ENCODE results near the gene LRRC75A.

Gene LRRC75A

DNA sequence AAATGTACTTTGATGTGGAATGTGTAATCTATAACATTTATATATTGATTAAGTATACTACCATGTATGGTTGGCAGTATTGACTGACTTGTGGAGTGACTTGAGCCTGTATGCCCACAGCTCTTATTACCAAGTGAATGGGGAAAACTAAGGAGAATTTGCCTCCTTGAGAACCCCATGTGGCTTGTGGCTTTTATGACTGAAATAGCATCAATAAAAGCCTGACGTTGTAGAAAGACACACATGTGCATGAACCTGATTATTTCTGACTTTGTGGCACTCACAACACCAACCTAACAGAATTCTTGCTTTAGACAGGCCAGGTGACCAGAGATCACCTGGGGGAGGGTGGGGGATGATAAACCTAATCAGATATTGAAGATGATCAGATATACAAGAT lies 2.1 kb upstream of the LRRC75A start:
- DNase-seq (ENCODE audit: low spot score) (no peak), FAIRE-seq (no peak)

DNA sequence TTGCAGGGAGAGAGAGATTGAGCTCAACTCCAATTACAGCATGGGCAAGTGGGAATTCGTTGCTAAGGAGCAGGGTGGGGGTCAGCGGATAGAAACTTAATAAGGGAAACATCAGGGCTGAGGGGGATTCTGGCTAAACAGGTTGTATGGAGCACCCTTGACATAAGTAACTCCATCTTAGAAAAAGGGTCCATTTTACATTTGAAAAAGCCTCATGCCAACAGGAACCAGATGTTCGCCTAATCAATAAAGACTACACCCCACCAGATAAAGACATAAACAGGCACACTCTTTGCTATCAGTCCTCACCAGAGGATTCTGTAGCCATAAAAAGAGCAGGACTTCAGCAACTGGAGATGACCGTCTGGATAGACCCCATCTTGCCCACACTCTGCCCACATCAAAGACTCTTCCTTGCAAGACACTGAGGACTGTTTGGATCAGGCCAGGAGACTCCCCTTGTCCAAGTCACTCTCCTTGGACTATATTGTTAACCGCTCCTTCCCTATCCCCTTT lies 1.6 kb upstream of the LRRC75A start:
- FAIRE-seq (no peak), DNase-seq (ENCODE audit: low spot score) (no peak)

DNA sequence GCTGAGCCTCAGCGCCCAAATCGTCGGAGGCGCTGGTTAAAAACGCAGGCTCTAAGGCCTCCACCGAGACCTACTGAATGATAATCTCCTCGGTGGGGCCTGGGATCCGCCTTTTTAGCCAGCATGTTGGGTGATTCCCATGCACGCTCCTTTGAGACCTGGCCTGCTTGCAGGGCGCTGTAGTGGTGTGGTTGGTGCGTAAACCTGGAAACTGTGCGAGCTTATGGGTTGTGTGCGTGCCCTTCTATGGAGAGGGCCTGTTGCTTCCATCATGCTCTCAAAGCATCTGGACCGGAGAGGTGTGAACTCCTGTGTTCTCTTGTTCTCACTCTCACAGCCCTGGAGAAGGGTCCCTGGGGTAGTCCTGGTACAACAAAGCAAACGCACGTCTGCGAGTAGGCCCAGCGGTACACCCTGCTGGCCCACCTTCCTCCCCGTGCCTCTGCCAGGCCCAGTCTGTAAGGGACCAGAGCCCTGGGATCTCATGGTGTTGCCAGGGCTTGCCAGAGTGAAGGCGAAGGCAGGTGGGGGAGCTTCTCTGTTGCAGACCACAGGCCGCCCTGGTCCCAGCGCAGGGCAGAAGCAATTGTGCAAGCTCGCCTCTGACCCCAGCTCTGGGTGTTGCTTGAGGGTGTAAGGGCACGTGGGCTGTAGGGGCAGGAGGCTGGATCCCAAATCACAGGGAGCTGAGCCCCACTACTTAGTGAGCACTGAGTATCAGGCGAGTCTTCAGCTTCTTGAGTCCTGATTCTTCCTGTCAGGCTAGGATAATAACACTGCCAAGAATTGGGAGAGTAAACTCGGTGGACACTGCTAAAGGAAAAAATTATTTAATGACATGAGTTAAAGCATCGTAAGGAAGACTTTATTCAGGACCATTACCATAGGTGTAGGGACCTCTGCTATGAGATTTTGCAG lies 879 bp upstream of the LRRC75A start:
- no peak for FAIRE-seq
- no peak for DNase-seq (ENCODE audit: low spot score)

DNA sequence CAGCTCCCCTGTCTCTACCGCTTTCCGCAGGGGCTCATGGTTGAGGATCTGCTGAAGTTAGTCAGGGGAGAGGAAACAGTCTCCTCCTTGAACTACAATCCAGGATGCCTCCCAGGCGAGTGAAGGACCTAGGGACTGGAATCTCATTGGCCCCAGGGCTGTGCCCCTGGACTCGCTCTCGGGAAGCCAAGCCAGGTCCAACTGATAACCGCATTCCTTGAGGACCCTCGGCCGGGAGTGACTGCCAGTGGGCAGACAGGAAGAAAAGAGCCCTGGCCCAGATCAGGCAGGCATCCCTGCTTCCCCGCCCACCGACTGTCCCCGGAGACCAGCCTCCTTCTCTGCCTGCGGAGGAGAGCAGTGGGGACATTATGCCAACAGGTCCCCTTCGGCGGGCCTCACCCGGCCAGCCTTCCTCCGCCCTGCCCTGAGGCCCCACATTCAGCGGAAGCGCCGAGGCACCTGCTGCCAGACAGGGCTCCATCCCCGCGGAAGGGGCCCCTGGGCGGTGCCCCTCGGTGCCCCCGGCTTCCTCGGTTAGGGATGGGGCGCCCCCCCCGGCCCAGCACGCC lies 776 bp downstream of the LRRC75A start:
- no peak for FAIRE-seq
- DNase-seq (ENCODE audit: low spot score) = no peak

DNA sequence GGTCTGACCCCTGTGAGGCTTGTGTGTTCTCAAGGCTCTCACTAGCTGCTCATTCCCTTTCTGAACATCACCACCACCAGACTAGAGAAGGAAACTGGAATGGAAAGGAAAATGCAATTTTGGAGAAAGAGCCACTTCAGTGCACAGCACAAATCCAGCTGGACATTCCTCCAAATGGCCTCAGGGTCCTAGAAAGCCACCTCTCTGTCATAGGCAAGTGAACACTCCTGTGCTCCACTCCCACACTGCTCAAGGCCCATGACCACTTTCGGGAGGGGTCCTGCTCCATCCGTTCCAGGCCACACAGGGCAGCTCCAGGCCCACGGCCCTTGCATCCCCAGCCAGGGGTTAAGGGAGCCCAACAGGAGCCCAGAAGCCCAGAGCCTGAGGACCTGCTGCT lies 2.6 kb downstream of the LRRC75A start:
- no peak for FAIRE-seq
- DNase-seq (ENCODE audit: low spot score) = no peak

DNA sequence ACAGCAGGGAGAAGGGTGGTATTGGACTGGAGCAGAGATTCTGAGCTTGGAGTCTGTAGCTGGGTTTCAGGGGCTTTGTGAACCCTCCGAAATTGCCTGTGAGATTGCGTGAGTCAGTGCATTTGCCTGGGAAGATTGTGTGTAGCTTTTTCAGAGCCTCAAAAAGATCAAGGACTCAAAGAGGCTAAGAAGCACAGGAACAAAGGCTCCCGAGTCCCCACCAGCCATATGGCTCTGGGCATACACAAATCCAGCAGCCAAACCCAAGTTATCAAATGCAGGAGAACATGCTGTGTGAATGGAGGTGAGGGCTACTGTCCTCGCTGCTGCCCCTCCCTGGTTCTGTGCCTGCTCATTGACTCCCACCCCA lies 3.0 kb downstream of the LRRC75A start:
- no peak for DNase-seq (ENCODE audit: low spot score)
- FAIRE-seq = no peak

DNA sequence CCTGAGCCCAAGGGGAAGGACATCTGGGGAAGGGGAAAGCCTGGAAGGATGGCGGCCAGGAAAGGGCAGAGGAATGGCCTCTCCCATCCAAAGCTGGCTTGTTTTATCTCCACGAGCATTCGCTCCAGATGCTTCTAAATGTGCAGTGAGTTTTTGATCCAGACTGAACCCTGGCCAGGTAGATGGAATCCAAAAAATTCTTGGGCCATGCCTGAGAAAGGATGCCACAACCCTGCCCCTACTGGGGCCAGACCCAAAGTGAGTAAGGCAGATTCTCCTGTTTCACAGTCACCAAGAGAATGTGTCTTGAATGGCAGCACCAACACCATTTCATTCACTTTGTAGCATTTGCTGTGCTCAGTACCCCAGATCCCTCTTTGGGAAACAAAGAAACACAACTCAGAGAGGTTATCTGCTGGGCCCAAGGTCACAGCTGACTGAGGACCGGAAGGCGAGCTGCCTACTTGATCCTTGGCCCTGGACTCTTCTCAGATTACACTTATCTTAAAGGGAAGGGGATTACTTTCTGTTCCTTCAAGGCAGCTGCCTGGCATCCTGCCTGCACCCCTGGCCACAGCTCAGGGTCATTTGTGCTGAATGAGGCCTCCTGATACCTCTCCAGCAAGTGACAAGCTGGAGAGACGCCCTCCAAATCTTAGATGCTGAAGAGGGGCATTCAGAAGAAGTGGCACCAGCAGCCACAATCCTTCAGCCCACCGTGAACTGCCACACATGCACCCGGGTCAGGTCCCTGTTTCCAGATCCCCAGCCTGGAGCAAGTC lies 3.6 kb downstream of the LRRC75A start:
- DNase-seq (ENCODE audit: low spot score) = no peak
- no peak for FAIRE-seq

DNA sequence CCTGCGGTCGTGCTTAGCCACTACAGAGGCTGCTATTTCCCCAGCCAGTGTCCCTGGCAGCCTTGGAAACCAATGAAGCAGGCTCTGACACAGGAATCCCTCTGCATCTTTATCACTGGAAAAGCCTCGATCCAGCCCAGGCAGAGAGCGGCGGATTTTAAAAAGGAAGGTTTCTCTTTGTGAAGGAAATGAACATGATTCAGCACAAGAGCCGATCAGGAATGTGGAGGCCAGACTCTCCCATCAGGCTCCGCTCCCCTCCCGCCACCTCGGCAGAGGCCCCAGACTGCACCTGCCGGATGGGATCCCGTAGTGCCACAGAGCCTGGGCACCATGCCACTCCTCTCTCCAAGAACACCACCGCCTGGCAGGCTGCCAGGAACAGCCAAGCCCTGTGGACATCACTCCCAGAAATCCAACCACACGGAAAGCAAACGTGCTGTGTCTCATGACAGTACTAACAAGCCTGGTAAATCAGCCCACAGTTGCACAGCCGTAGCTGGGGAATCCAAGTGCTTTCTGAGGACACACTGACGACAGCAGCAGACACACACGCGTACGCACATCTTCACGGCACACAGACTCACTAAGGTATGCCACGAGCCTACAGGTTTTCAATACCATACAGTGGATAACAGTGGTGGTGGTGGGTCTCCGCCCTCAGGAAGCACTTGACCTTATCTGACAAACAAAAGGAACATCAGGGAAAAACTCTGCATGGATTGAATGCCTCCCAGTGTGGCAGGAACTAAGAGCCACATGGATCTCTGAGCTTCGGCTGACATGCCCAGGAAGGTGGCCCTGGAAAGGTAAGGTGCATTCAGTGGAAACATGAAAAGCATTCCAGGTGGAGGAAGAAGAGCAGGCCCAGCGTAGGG lies 5.4 kb downstream of the LRRC75A start:
- DNase-seq (ENCODE audit: low spot score) (peak; percentile 84), FAIRE-seq (peak; percentile 82)

DNA sequence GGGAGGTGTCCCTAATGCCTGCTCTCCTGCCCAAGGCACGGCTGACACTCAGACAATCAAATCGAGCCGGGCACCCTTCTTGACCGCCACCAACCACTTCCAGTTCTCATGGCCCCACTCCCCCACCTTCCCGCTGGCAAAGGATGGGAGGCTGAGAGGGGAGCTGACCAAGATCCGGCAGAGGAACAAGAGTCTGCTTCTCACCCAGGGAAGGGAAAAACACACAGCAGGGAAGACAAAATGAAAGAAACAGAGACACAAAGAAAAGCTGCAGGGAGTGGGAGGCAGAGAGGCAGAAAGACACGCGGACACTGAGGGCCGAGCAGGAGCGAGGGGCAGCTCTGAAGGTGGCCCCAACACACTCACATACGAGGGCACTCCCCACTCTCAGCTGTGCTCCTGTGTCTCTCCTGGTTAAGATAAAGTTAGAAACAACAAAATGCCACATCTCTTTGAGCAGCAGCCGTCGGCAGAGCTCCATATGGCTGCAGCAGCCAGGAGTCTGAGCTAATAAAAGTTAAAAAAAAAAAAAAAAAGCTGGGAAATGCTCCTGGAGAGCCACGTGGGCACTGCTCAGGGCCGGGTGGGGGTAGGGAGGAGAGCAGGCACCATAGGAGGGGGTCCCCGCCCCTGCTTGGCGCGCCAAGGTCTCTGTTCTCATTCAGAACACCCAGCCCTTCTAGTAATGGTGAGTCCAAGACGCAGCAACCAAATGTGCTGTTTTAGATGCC lies 7.4 kb downstream of the LRRC75A start:
- no peak for DNase-seq (ENCODE audit: low spot score)
- FAIRE-seq = no peak

DNA sequence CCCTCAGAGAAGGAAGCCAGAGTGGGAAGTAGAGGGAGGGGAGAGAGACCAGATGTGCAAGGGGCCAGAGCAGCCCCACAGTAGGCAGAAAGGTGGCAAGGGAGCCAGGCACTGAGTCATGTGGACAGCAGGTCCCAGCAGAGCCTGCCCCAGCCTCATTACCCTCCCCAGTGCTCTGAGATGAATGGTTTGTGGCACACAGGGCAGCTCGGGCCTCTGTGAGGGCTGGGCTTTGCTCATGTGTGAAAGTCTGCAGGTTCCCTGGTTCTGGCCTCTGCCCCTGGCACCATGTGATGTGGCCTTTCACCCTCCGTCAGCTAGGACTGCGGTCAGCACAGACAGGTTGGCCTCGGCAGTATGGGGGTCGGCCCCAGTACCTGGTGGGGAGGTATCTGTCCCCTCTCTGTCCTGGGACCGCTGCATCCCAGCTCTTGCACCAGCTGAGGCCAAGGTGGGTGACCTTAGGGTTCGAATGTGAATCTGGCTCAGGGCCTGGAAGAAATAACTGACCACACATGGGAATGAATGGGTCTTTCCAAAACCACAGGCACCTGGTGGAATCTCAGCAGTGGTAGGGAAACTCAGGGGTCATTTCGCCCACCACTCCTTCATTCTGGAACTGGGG lies 8.9 kb downstream of the LRRC75A start:
- DNase-seq (ENCODE audit: low spot score) = no peak
- FAIRE-seq = no peak

DNA sequence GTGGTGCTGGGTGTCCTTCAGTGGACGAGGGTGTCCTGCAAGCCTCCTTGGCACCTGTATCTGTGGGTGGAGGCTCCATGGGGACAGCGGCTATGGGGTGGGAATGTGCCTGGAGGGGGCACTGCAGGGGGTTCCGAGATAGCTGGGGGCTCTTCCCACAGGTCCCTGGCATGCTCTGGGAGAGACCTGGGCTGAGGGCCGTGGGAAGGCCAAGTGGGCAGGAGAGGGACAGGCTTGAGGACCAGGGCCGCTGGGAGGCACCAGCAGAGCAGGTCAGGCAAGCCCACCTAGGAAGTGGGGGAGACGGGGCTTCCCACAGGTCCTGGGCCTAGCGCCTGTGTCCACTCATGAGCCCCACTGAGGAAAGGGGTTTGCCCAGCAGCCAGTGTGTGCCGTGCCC lies 9.7 kb downstream of the LRRC75A start:
- DNase-seq (ENCODE audit: low spot score) (no peak), FAIRE-seq (no peak)

DNA sequence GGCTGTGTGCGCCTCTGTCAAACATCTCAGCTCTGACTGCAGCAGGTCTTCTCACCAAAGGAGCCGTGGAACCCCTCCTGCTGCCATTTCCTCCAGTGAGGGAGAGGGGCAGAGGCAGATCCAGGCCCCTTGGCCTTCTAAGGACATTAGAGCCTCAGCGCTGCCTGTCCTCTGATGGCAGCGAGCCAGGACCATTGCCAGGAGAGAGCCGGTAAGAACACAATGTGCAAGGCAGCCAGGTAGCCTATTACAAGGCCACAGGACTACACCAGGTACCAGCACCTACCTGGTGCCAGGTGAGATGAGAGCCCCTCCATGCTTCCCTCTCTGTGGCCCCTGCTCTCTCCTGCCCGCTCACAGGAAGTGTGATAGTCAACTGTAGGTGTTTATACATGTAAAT lies 11.0 kb downstream of the LRRC75A start:
- DNase-seq (ENCODE audit: low spot score) (no peak), FAIRE-seq (no peak)

DNA sequence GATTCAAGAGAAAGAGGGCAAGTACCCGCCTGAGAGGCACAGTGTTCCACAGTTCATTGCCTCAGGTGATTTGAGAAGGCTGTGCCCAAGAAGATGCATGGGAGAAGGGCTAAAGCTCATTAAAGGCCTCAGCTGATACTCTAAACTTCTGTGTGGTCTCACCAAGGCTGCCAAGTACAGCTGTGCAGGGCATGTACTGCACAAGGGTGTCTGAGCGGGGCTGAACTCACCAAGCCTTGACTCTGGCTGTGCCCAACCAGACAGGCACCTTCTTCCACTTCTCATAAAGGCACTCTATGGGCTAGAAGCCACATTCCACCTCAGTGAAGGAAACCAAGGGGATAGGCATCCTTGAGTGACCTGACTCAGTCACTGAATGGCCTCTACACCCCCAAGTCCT lies 12.7 kb downstream of the LRRC75A start:
- DNase-seq (ENCODE audit: low spot score) (no peak), FAIRE-seq (no peak)

DNA sequence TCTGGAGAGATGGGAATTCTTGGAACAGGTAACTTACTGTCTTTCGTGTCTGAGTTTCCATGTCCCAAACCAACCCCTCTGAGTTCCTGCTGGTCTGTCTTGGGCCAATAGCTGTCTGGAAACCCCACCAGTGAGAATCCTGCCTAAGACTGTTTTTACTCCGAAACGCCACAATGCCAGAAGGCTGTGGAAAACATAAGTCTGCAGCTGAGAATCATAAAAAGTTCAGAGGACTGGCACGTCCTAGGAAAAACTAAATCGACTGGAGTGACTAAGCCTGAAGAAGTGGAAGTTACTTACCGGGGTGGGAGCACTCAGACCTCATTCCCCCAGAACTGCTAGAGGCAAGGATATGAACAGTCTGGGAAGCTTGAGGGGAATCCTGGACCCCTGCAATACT lies 13.3 kb downstream of the LRRC75A start:
- no peak for FAIRE-seq

DNA sequence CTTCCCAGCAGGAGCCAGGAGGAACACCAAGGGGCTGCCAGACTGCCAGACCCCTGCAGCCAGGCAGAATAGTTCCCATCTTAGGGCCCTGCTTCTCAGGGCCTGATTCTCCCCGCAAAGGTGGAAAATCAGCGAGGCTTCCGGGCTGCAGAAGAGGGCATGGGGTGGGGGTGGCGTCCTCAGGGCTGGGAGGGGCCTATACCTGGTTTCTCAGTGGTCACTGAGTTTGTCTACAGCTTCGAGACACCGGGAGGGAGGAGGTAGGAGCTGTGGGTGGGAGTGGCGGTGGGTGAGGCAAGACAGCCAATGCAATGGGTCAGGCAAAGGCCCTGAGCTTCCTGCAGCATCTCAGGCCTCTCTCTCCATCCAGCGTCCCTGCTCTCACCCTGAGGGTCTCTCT lies 14.3 kb downstream of the LRRC75A start:
- no peak for FAIRE-seq

More for the DNA sequence above, 13.3 kb downstream of the LRRC75A start:
- DNase-seq (ENCODE audit: low spot score) = no peak

DNA sequence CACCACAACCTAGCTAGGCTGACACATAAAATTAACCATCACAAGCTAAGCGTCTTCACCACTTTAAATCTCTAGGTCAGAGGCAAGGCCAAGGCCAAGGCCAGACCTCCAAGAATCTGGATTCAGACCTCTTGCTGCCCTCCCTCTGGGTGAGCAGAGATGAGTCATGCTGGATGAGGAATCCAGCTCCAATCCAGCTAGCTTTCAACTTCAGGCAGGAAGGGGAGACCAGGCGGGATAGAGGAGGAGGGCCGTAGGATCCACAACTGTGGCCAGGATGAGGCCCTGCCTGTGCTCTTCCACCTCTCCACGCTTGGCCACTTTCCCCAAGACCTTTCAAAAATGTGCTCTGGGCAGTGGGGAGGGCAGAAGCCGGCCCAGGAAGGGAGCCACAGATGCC lies 14.7 kb downstream of the LRRC75A start:
- FAIRE-seq (peak; percentile 92), DNase-seq (ENCODE audit: low spot score) (peak; percentile 85)

More for the DNA sequence above, 14.3 kb downstream of the LRRC75A start:
- no peak for DNase-seq (ENCODE audit: low spot score)

DNA sequence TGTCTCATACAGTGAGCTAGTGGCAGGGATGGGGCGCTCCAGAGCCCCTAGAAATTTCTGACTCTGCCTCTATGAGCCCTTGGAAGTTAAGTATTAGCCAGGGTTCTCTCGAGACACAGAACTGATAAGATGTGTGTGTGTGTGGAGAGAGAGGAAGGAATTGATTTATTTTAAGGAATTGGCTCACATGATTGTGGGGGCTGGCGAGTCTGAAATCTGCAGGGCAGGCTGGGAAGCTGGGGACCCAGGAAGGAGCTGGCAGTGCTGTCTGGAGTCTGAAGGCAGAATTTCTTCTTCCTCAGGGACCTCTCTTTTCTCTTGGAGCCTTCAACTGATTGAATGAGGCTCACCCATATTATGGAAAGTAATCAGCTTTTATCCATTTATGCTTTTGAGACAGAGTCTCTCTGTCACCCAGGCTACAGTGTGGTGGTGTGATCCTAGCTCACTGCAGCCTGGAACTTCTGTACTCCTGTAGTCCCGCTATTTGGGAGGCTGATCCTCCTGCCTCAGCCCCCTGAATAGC lies 16.8 kb downstream of the LRRC75A start:
- no peak for FAIRE-seq
- no peak for DNase-seq (ENCODE audit: low spot score)

DNA sequence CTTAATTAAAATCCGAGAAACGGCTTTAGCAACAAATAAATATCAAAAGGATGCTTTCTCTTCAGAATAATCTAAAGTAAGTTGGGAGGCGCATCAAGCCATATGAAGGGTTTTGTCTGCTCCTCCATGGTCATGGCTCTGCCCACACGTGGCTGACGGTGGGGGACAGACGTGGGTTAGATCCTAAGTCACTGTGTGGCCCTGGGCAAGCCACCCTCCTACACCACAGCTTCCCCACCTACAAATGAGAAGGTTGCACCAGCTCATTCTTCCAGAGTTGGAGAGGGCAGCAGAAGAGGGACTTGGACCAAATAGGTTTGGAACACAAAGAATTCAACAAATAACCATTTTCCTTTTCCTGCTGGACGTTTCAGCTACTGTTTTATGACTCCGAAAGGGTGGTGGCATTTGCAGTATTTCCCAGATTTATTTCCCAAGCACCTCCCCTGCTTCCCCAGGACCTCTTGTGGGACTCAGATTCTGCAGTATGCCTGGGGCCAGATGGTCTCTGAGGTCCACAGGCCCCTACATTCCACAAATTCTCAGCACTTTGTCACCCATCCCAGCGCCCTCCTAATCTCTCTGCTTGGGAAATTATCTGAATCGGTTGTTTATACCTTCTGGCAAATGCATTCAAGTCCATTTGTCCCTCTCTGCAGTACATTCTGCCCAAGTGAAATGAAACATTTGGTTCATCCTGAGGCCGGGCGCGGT lies 17.8 kb downstream of the LRRC75A start:
- FAIRE-seq (no peak), DNase-seq (ENCODE audit: low spot score) (no peak)
